K562 (cell line): ENCODE results near the gene PACRG.

Experiments
- ATF7 ChIP-seq: fragments of 450-650 bp; IDR thresholded peaks from 2 replicates; pipeline ENCODE4 v1.7.1; 2014; ENCODE audit warnings: mild to moderate bottlenecking, moderate library complexity
- BRCA1 ChIP-seq, 2 experiments: fragments of 450-650 bp in 1 of 2; sonication (generic) in 1 of 2; formaldehyde crosslinking in 1 of 2; IDR thresholded peaks; 2 replicates each; pipeline versions ENCODE4 v1.5.0 to v1.6.1; 2017 to 2020; ENCODE audit warnings: mild to moderate bottlenecking in 1 of 2, missing genetic modification reagents in 1 of 2
- CTCF ChIP-seq, 3 experiments: IDR thresholded peaks in 2 of 3; conservative IDR thresholded peaks in 1 of 3; 2 replicates each; pipeline ENCODE4 v1.5.1; 2011 to 2012; ENCODE audit warnings: low read length in 3 of 3, mild to moderate bottlenecking in 3 of 3, control low read depth in 2 of 3, improper control_type of control experiment in 1 of 3, inconsistent platforms in 1 of 3, low read depth in 1 of 3, mixed read lengths in 1 of 3, moderate library complexity in 1 of 3; ENCODE audit not compliant: insufficient read depth in 2 of 3
- EP300 ChIP-seq: IDR thresholded peaks from 2 replicates; pipeline ENCODE4 v1.6.1; 2012; ENCODE audit warnings: low read length, improper control_type of control experiment
- GTF2F1 ChIP-seq: IDR thresholded peaks from 2 replicates; pipeline ENCODE4 v1.6.1; 2011; ENCODE audit warnings: low read depth, low read length, improper control_type of control experiment
- HBP1 ChIP-seq: fragments of 450-650 bp; formaldehyde crosslinking; IDR thresholded peaks from 2 replicates; pipeline ENCODE4 v1.4.0; 2022; ENCODE audit warnings: missing genetic modification characterization
- NFE2L1 ChIP-seq: fragments of 450-650 bp; IDR thresholded peaks from 2 replicates; pipeline ENCODE4 v1.6.1; 2016; ENCODE audit warnings: missing genetic modification characterization, low read depth, mild to moderate bottlenecking, missing compliant biosample characterization, moderate library complexity, borderline replicate concordance
- POLR2A ChIP-seq: fragments of 450-650 bp; conservative IDR thresholded peaks from 2 replicates; pipeline ENCODE4 v1.6.1; 2016
- RAD21 ChIP-seq, 2 experiments: fragments of 250-450 bp in 1 of 2; fragments of 450-650 bp in 1 of 2; sonication (Bioruptor Pico) in 1 of 2; formaldehyde crosslinking in 1 of 2; IDR thresholded peaks in 1 of 2; conservative IDR thresholded peaks in 1 of 2; 2 replicates each; pipeline versions ENCODE4 v1.4.0 to v1.8.0; 2020 to 2022; ENCODE audit warnings: mild to moderate bottlenecking in 2 of 2, moderate library complexity in 1 of 2
- XRCC5 ChIP-seq: fragments of 200-400 bp; formaldehyde crosslinking; IDR thresholded peaks from 2 replicates; pipeline ENCODE4 v1.6.1; 2017; ENCODE audit warnings: low read depth, mild to moderate bottlenecking, low read length
- TF ChIP-seq, protein P1 (sequence below), 2 experiments: fragments of 450-650 bp; formaldehyde crosslinking in 1 of 2; IDR thresholded peaks; 2 replicates each; pipeline versions ENCODE4 v1.4.0 to v1.6.1; 2014 to 2020; ENCODE audit warnings: mild to moderate bottlenecking in 2 of 2, borderline replicate concordance in 1 of 2, low read depth in 1 of 2

DNA sequence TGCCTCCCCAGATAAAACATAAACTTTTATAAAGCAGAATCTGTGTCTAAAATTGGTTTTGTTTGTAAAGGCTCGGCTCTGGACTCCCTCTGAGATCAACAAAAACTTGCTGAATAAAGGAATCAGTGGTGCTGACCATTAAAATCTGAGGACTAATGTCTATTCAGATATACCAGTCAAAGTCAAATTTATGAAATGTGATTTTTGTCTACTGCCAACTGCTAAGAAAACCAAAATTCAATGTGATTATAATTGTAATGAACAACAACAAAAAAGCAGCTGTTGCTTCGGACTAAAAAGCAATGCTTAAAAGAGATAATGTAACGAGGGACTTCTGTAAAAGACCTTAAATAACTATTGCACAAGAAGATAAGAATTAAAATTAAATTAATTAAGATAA lies 26.8 kb upstream of the PACRG start:
- TF ChIP-seq XRCC5 (no peak), EP300 (no peak), POLR2A (no peak), GTF2F1 (no peak), ATF7 (no peak), RAD21 (CRISPR knock-in tag; conservative IDR thresholded peaks at IDR 0.05 in 1 of 2, IDR thresholded peaks at IDR 0.05 in 1 of 2) (no peak), BRCA1 (IDR thresholded peaks at IDR 0.05) (no peak), BRCA1 (CRISPR knock-in tag; IDR thresholded peaks at IDR 0.05) (no peak), NFE2L1 (tag) (no peak), HBP1 (no peak), CTCF (IDR thresholded peaks at IDR 0.05 in 2 of 3, conservative IDR thresholded peaks at IDR 0.05 in 1 of 3; ENCODE audit: insufficient read depth in 2 of 3, low read depth in 1 of 3, low read length in 3 of 3) (no peak)
- TF ChIP-seq, protein P1, sequence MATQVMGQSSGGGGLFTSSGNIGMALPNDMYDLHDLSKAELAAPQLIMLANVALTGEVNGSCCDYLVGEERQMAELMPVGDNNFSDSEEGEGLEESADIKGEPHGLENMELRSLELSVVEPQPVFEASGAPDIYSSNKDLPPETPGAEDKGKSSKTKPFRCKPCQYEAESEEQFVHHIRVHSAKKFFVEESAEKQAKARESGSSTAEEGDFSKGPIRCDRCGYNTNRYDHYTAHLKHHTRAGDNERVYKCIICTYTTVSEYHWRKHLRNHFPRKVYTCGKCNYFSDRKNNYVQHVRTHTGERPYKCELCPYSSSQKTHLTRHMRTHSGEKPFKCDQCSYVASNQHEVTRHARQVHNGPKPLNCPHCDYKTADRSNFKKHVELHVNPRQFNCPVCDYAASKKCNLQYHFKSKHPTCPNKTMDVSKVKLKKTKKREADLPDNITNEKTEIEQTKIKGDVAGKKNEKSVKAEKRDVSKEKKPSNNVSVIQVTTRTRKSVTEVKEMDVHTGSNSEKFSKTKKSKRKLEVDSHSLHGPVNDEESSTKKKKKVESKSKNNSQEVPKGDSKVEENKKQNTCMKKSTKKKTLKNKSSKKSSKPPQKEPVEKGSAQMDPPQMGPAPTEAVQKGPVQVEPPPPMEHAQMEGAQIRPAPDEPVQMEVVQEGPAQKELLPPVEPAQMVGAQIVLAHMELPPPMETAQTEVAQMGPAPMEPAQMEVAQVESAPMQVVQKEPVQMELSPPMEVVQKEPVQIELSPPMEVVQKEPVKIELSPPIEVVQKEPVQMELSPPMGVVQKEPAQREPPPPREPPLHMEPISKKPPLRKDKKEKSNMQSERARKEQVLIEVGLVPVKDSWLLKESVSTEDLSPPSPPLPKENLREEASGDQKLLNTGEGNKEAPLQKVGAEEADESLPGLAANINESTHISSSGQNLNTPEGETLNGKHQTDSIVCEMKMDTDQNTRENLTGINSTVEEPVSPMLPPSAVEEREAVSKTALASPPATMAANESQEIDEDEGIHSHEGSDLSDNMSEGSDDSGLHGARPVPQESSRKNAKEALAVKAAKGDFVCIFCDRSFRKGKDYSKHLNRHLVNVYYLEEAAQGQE (IDR thresholded peaks at IDR 0.05; ENCODE audit: borderline replicate concordance) = no peak
- TF ChIP-seq, protein P1 (CRISPR knock-in tag; IDR thresholded peaks at IDR 0.05; ENCODE audit: low read depth) = no peak
